ENCODE data around the gene SLC45A1.
"Not testable (repeated sequence)": the region's sequence is repeated elsewhere in the genome, so short reads cannot be mapped to it uniquely, and the experiment has no call there.

The SLC45A1 gene

GRCh38 chr1:8317647-8318381 lies at the start of gene SLC45A1:
Gene SLC45A1 (plus strand): TSS chr1:8318114. CDS start chr1:8324330, 6,216 bp downstream.
- DNase-seq (ENCODE audit: low spot score), result peak; percentile 84

DNA sequence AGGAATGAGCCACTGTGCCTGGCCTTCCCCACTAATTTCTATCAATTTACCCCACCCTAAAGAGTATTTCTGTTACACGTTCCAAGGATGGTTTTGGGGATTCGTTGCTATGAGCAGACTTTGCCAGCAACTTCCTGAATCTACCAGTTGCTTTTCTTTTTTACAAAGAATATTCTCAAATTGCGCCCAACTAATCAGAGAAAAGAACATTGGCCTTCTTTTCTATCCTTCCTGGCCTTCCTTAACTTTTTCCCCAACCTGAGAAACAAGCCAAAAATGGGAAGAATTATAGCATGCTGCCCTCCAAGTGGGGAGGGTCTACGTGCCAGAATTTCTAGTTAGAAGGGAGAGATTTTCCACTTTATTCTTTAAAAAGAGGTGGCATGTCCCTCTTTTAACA lies 44.9 kb upstream of the SLC45A1 start:
- DNase-seq (ENCODE audit: low spot score), result no peak

DNA sequence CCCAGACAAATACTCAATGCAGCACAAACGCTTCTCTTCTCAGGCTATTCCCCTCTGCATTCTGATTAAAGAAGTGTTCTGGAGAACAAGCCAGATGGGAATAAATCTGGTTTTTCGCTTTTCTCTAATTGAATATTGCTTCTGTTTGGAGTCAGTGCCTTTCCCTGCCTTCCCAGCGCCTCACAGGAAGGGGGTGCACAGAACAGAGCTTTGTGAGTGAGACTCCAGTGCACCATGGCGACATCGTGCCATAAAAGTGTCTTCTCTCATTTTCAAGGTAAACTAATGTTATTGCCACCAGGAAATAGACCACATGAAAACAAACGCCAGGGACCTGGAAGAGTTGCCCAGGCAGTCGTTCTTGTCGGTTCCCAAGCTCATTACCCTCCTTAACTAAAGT lies 43.6 kb upstream of the SLC45A1 start:
- DNase-seq (ENCODE audit: low spot score), result no peak

GRCh38 chr1:8276173-8276914 lies 41.6 kb upstream of the SLC45A1 start:
- no peak for DNase-seq (ENCODE audit: low spot score)

GRCh38 chr1:8276932-8277331 lies 41.0 kb upstream of the SLC45A1 start:
- DNase-seq (ENCODE audit: low spot score), result no peak

- not testable (repeated sequence) for DNase-seq (ENCODE audit: low spot score)
Observed at GRCh38 chr1:8278677-8279076, 39.2 kb upstream of the SLC45A1 start.

GRCh38 chr1:8281843-8282509 lies 35.9 kb upstream of the SLC45A1 start:
- no peak for DNase-seq (ENCODE audit: low spot score)

GRCh38 chr1:8283058-8283884 lies 34.6 kb upstream of the SLC45A1 start:
- no peak for DNase-seq (ENCODE audit: low spot score)

- no peak for DNase-seq (ENCODE audit: low spot score)
Observed at GRCh38 chr1:8284127-8284526, 33.8 kb upstream of the SLC45A1 start.

DNA sequence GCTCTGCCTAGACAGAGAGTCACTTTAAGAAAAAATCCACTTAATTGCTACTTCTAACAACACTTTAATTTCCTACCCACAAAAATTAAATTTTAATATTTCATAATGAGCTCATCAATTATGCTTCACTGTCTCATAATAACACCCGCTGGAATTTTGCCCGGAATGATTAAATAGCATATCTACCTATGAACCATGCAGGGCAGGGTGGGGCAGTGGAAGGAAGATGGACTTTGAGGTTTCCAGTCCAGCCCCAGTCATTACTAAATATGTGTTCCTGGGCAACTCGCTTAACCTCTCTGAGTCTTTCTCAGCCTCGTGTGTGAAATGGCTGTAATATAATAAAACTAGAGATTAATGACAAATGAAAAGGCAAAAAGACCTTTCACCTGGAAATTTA lies 32.8 kb upstream of the SLC45A1 start:
- DNase-seq (ENCODE audit: low spot score), result no peak

GRCh38 chr1:8285965-8286364 lies 31.9 kb upstream of the SLC45A1 start:
- DNase-seq (ENCODE audit: low spot score), result no peak

GRCh38 chr1:8293118-8293517 lies 24.8 kb upstream of the SLC45A1 start:
- DNase-seq (ENCODE audit: low spot score), result no peak

GRCh38 chr1:8293641-8294169 lies 24.2 kb upstream of the SLC45A1 start:
- no peak for DNase-seq (ENCODE audit: low spot score)

DNA sequence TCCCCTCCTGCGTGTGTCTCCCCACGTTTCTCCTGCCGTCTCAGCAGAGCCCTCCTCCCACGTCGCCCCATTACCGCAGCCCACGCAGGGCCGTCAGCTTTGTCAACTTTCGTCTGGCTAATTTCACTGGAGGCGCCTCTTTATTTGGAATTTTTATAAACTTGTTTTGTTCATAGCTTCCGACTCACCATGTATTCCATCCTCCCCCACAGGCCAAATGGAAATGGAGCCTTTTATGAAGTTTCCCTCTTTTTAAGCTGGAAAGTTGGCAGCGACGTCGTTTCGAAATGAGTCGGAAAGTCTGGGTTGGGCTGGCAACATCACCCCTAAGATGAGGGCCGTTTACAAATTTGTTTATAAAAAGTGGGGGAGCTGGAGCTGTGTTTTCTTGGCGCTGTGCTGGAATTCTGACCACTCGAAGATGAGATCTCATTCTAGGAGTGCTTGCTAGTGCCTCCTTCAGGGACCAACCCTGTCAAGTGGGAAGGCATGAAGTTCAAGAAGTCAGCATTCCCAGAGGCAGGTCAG lies 23.7 kb upstream of the SLC45A1 start:
- DNase-seq (ENCODE audit: low spot score), result no peak

DNA sequence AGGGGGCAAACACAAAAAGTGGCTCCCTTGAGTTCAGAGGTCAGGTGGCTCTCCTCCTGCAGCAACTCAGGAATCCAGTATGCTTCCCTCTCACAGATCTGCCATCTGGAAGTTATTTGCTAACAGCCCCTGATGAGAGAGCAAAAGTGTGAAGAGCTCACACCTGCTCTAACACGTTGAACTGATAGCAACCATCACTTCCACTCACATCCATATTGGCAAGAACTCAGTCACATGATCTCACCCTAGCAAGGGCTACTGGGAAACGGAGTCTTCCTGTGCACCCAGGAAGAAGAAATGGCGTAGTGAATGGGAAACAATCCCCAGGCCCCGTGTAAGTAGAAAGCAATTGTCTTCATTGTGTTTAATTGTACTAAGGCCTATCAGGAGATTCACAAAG lies 20.7 kb upstream of the SLC45A1 start:
- DNase-seq (ENCODE audit: low spot score), result no peak

DNA sequence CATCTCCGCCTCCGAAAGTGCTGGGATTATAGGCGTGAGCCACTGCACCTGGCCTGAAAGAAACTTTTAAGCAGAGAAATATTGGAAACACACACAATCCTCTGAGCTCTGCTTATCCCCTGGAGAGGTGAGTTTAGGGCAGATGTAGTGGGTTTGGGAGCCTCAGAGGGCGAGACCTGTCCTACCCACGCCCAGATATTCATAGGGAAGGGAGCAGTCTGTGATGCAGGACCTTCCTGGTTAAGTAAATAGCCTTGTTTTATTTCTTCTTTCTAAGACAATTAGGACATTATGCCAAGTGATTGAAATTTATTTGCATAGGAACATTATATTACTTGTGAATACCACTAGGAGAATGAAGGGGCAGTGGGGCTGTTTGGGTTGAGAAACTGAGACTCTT lies 18.0 kb upstream of the SLC45A1 start:
- DNase-seq (ENCODE audit: low spot score), result no peak

- DNase-seq (ENCODE audit: low spot score), result no peak
Observed at GRCh38 chr1:8302081-8302956, 15.6 kb upstream of the SLC45A1 start.

- DNase-seq (ENCODE audit: low spot score), result no peak
Observed at GRCh38 chr1:8303141-8303540, 14.8 kb upstream of the SLC45A1 start.

GRCh38 chr1:8303876-8304275 lies 14.0 kb upstream of the SLC45A1 start:
- DNase-seq (ENCODE audit: low spot score), result no peak

- no peak for DNase-seq (ENCODE audit: low spot score)
Observed at GRCh38 chr1:8307628-8308027, 10.3 kb upstream of the SLC45A1 start.

All from putamen (tissue), 1 donor.